Neural cell (in vitro differentiated cells): ENCODE data around the gene SMARCD1. TPM values are rescaled to one million over a fixed set of nuclear protein-coding genes. Genes with fewer than 3 reads are reported as not detected.

Experiments
- H2AFZ ChIP-seq: fragments of 200-600, 300-800 bp; sonication (generic), shearing (Covaris generic); 2 replicates; pipeline ENCODE4 v1.6.0; 2014; ENCODE audit warnings: low read depth, mild to moderate bottlenecking, antibody characterized with exemption, low read length, moderate library complexity
- H3F3A ChIP-seq: fragments of 200-600 bp; shearing (Covaris generic); 2 replicates; pipeline ENCODE4 v1.6.1; 2016; ENCODE audit warnings: mild to moderate bottlenecking, moderate library complexity, mixed read lengths, antibody characterized with exemption, low read length; ENCODE audit not compliant: insufficient read depth, poor library complexity, severe bottlenecking
- H3K27ac ChIP-seq: fragments of 200-600, 300-800 bp; sonication (generic), shearing (Covaris generic); 2 replicates; pipeline ENCODE4 v1.5.1; 2014; ENCODE audit warnings: mild to moderate bottlenecking, low read length, moderate library complexity
- H3K27me3 ChIP-seq: fragments of 300-800, 200-600 bp; sonication (generic), shearing (Covaris generic); 2 replicates; pipeline ENCODE4 v1.6.0; 2014; ENCODE audit warnings: mild to moderate bottlenecking, low read depth, low read length, moderate library complexity; ENCODE audit not compliant: insufficient read depth
- H3K36me3 ChIP-seq: fragments of 300-800, 200-600 bp; sonication (generic), shearing (Covaris generic); 2 replicates; pipeline ENCODE4 v1.5.1; 2014; ENCODE audit warnings: mild to moderate bottlenecking, antibody characterized with exemption, low read length, moderate library complexity; ENCODE audit not compliant: insufficient read depth
- H3K4me2 ChIP-seq: fragments of 300-800, 200-600 bp; sonication (generic), shearing (Covaris generic); 2 replicates; pipeline ENCODE4 v1.6.0; 2014; ENCODE audit warnings: mild to moderate bottlenecking, low read length
- H3K4me3 ChIP-seq: fragments of 300-800, 200-600 bp; sonication (generic), shearing (Covaris generic); 2 replicates; pipeline ENCODE4 v1.5.1; 2014; ENCODE audit warnings: mild to moderate bottlenecking, low read length, moderate library complexity
- H3K79me2 ChIP-seq: fragments of 200-600 bp; shearing (Covaris generic); replicated peaks from 2 replicates; pipeline ENCODE4 v1.6.0; 2014; ENCODE audit warnings: mild to moderate bottlenecking, low read length, moderate library complexity; ENCODE audit not compliant: insufficient read depth
- H3K9ac ChIP-seq: fragments of 300-800, 200-600 bp; sonication (generic), shearing (Covaris generic); 2 replicates; pipeline ENCODE4 v1.6.1; 2016; ENCODE audit warnings: mild to moderate bottlenecking, low read length, mixed read lengths
- H3K9me2 ChIP-seq: fragments of 200-600 bp; shearing (Covaris generic); 2 replicates; pipeline ENCODE4 v1.6.1; 2016; ENCODE audit warnings: mild to moderate bottlenecking, low read length, mixed read lengths; ENCODE audit not compliant: insufficient read depth
- H3K9me3 ChIP-seq: fragments of 200-600, 300-800 bp; sonication (generic), shearing (Covaris generic); 2 replicates; pipeline ENCODE4 v1.6.1; 2016; ENCODE audit warnings: mild to moderate bottlenecking, mixed run types, low read length, moderate library complexity, mixed read lengths
- H4K20me1 ChIP-seq: fragments of 200-600 bp; shearing (Covaris generic); 2 replicates; pipeline ENCODE4 v1.6.1; 2016; ENCODE audit warnings: mild to moderate bottlenecking, mixed run types; ENCODE audit not compliant: insufficient read depth
- CTCF ChIP-seq: fragments of 450-650 bp; IDR thresholded peaks from 2 replicates; pipeline ENCODE4 v1.5.1; 2014; ENCODE audit warnings: antibody characterized with exemption, mild to moderate bottlenecking, moderate library complexity; ENCODE audit not compliant: poor library complexity, severe bottlenecking
- EP300 ChIP-seq: fragments of 450-650 bp; conservative IDR thresholded peaks from 2 replicates; pipeline ENCODE4 v1.6.1; 2014; ENCODE audit warnings: antibody characterized with exemption, mild to moderate bottlenecking, moderate library complexity; ENCODE audit not compliant: poor library complexity, severe bottlenecking
- EZH2 ChIP-seq: fragments of 200-600, 300-800 bp; shearing (Covaris generic), sonication (generic); IDR thresholded peaks from 2 replicates; pipeline ENCODE4 v1.6.1; 2014; ENCODE audit warnings: antibody characterized with exemption, low read length, borderline replicate concordance, mild to moderate bottlenecking; ENCODE audit not compliant: insufficient read depth, poor library complexity, severe bottlenecking
- MXI1 ChIP-seq: fragments of 450-650 bp; conservative IDR thresholded peaks from 2 replicates; pipeline ENCODE4 v1.6.1; 2014; ENCODE audit warnings: antibody characterized with exemption, mild to moderate bottlenecking; ENCODE audit not compliant: poor library complexity, severe bottlenecking
- POLR2AphosphoS5 ChIP-seq: IDR thresholded peaks from 2 replicates; pipeline ENCODE4 v1.6.1; 2012
- RAD21 ChIP-seq: fragments of 450-650 bp; conservative IDR thresholded peaks from 2 replicates; pipeline ENCODE4 v1.6.1; 2014; ENCODE audit warnings: antibody characterized with exemption, mild to moderate bottlenecking, moderate library complexity
- REST ChIP-seq: IDR thresholded peaks from 2 replicates; pipeline ENCODE4 v1.6.1; 2012; ENCODE audit warnings: borderline replicate concordance
- SMC3 ChIP-seq: fragments of 450-650 bp; conservative IDR thresholded peaks from 2 replicates; pipeline ENCODE4 v1.6.1; 2014; ENCODE audit warnings: antibody characterized with exemption, mild to moderate bottlenecking, moderate library complexity; ENCODE audit not compliant: poor library complexity
- TAF1 ChIP-seq: IDR thresholded peaks from 2 replicates; pipeline ENCODE4 v1.6.1; 2012; ENCODE audit warnings: low read depth
- polyA plus RNA-seq: library from polyadenylated mRNA; depleted of rRNA; stranded (reverse); fragments of >200 nt; gene quantifications from 2 replicates; pipeline ENCODE4 v1.2.3, GENCODE V29; 2014

SMARCD1 gene
- polyA plus RNA-seq, 1 donor from 2014 or later: 90.9 TPM

- TF ChIP-seq MXI1: no peak
- TF ChIP-seq RAD21: no peak
- no peak for TF ChIP-seq EZH2
- H3K36me3 ChIP-seq: no peaks in the 10 kb centered on the region
- H4K20me1 ChIP-seq: no peaks in the 10 kb centered on the region
- no peaks in the 10 kb centered on the region for H3K9me2 ChIP-seq
- no peaks in the 10 kb centered on the region for H3F3A ChIP-seq
- no peak overlapping the region for H2AFZ ChIP-seq
- peaks cover 6% of the 10 kb centered on the region for H3K79me2 ChIP-seq
- H3K27ac ChIP-seq: no peak overlapping the region
- H3K4me2 ChIP-seq: no peak overlapping the region
- H3K4me3 ChIP-seq: no peak overlapping the region
- no peaks in the 10 kb centered on the region for H3K27me3 ChIP-seq
- H3K9ac ChIP-seq: no peak overlapping the region
- no peaks in the 10 kb centered on the region for H3K9me3 ChIP-seq
Observed at GRCh38 chr12:50079771-50080170, 5.4 kb upstream of the SMARCD1 start.

GRCh38 chr12:50081096-50081808, 3.9 kb upstream of the SMARCD1 start:
- no peaks in the 10 kb centered on the region for H3K9me2 ChIP-seq
- no peak overlapping the region for H2AFZ ChIP-seq
- H3K9ac ChIP-seq: no peak overlapping the region
- no peaks in the 10 kb centered on the region for H3K9me3 ChIP-seq
- H3K4me3 ChIP-seq: no peak overlapping the region
- no peak overlapping the region for H3K27ac ChIP-seq
- peaks cover 4% of the 10 kb centered on the region for H3F3A ChIP-seq
- no peak for TF ChIP-seq POLR2AphosphoS5
- TF ChIP-seq MXI1: no peak
- TF ChIP-seq EZH2: no peak
- no peak for TF ChIP-seq EP300
- TF ChIP-seq SMC3: no peak
- TF ChIP-seq RAD21: no peak
- no peak for TF ChIP-seq TAF1
- no peak for TF ChIP-seq CTCF
- H4K20me1 ChIP-seq: no peaks in the 10 kb centered on the region
- no peak overlapping the region for H3K4me2 ChIP-seq
- H3K36me3 ChIP-seq: no peaks in the 10 kb centered on the region
- H3K79me2 ChIP-seq: peaks cover 7% of the 10 kb centered on the region
- H3K27me3 ChIP-seq: no peaks in the 10 kb centered on the region

GRCh38 chr12:50082644-50083043, 2.5 kb upstream of the SMARCD1 start:
- Histone ChIP-seq H3K36me3 (no peaks in the 10 kb centered on the region), H3K4me2 (no peak overlapping the region), H3K27me3 (no peaks in the 10 kb centered on the region)

More at GRCh38 chr12:50082644-50083043, 2.5 kb upstream of the SMARCD1 start:
- H3K9ac ChIP-seq: no peak overlapping the region
- no peaks in the 10 kb centered on the region for H3K9me3 ChIP-seq
- H3K9me2 ChIP-seq: no peaks in the 10 kb centered on the region
- peaks cover 7% of the 10 kb centered on the region for H3K79me2 ChIP-seq
- no peaks in the 10 kb centered on the region for H4K20me1 ChIP-seq
- H3K4me3 ChIP-seq: no peak overlapping the region
- no peak overlapping the region for H2AFZ ChIP-seq
- peaks cover 4% of the 10 kb centered on the region for H3F3A ChIP-seq
- TF ChIP-seq TAF1: no peak
- TF ChIP-seq CTCF: no peak
- TF ChIP-seq POLR2AphosphoS5: no peak
- no peak for TF ChIP-seq RAD21
- TF ChIP-seq REST: no peak
- TF ChIP-seq EZH2: no peak
- TF ChIP-seq SMC3: no peak
- H3K27ac ChIP-seq: no peak overlapping the region
